GM19035 (cell line): ENCODE data around the gene PHRF1.
A peak's percentile ranks its signal among the peaks of the same experiment; 100 is the strongest.

Experiments used
- ATAC-seq: cut with Tn5 transposase; IDR thresholded peaks from one replicate; pipeline ENCODE4 v1.9.1; 2021; ENCODE audit not compliant: unreplicated experiment

PHRF1 gene

GRCh38 chr11:538431-539051, 37.7 kb upstream of the PHRF1 start:
- no peak for ATAC-seq

- no peak for ATAC-seq
Observed at GRCh38 chr11:539971-540481, 36.2 kb upstream of the PHRF1 start.

GRCh38 chr11:540583-541432, 35.5 kb upstream of the PHRF1 start:
- no peak for ATAC-seq

- ATAC-seq, result no peak
Observed at GRCh38 chr11:541433-541885, 34.8 kb upstream of the PHRF1 start.

- no peak for ATAC-seq
Observed at GRCh38 chr11:544817-545166, 31.5 kb upstream of the PHRF1 start.

- no peak for ATAC-seq
Observed at GRCh38 chr11:545171-545570, 31.1 kb upstream of the PHRF1 start.

- ATAC-seq, result no peak
Observed at GRCh38 chr11:548700-549603, 27.3 kb upstream of the PHRF1 start.

GRCh38 chr11:550021-550745, 26.1 kb upstream of the PHRF1 start:
- ATAC-seq, result no peak

- ATAC-seq, result no peak
Observed at GRCh38 chr11:550746-551085, 25.6 kb upstream of the PHRF1 start.

- no peak for ATAC-seq
Observed at GRCh38 chr11:551131-551530, 25.1 kb upstream of the PHRF1 start.

GRCh38 chr11:551596-551995, 24.7 kb upstream of the PHRF1 start:
- ATAC-seq, result no peak

- no peak for ATAC-seq
Observed at GRCh38 chr11:553083-553987, 22.9 kb upstream of the PHRF1 start.

GRCh38 chr11:553988-554340, 22.3 kb upstream of the PHRF1 start:
- ATAC-seq, result no peak

GRCh38 chr11:554428-555226, 21.6 kb upstream of the PHRF1 start:
- ATAC-seq, result peak; percentile 66

GRCh38 chr11:555227-555779, 21.0 kb upstream of the PHRF1 start:
- no peak for ATAC-seq

GRCh38 chr11:555780-556661, 20.2 kb upstream of the PHRF1 start:
- ATAC-seq, result no peak

- ATAC-seq, result no peak
Observed at GRCh38 chr11:556662-557256, 19.5 kb upstream of the PHRF1 start.
